ENCODE data around the gene SMCO2. TPM values are rescaled to one million over a fixed set of nuclear protein-coding genes. Genes with fewer than 3 reads are reported as not detected.

Gene SMCO2
- polyA plus RNA-seq, 3 donors: 17.4 TPM; not detected in 2

- Histone ChIP-seq H3K4me3 (replicated peaks in 1 of 3; ENCODE audit: low read depth in 2 of 3, low read length in 3 of 3) (no peak overlapping the region), H3K9me3 (replicated peaks in 1 of 2; ENCODE audit: control insufficient read depth in 1 of 2, insufficient read depth in 1 of 2, low read length in 2 of 2) (no peaks in the 10 kb centered on the region), H3K27me3 (ENCODE audit: control insufficient read depth in 2 of 2, insufficient read depth in 2 of 2, low read length in 2 of 2) (no peaks in the 10 kb centered on the region), H3K4me1 (ENCODE audit: control insufficient read depth in 1 of 2, insufficient read depth in 2 of 2, low read length in 2 of 2) (no peaks in the 10 kb centered on the region), H4K20me1 (ENCODE audit: insufficient read depth, low read length) (no peaks in the 10 kb centered on the region), H3K4me2 (replicated peaks; ENCODE audit: extremely low read depth, low read length, poor library complexity, severe bottlenecking) (no peak overlapping the region), H2AFZ (ENCODE audit: insufficient read depth, low read depth, low read length, poor library complexity, severe bottlenecking) (no peak overlapping the region), H3K9ac (ENCODE audit: insufficient read depth, low read length, poor library complexity, severe bottlenecking) (no peak overlapping the region), H3K27ac (ENCODE audit: low read depth in 1 of 2, low read length in 2 of 2) (no peak overlapping the region), H3K79me2 (ENCODE audit: insufficient read depth, low read length) (no peaks in the 10 kb centered on the region), H3K36me3 (replicated peaks in 1 of 2; ENCODE audit: control insufficient read depth in 1 of 2, insufficient read depth in 2 of 2, low read length in 2 of 2) (no peaks in the 10 kb centered on the region)
- no peak for TF ChIP-seq CTCF (IDR thresholded peaks at IDR 0.05)
- no peaks in the 10 kb centered on the region for H3K36me3 Mint-ChIP-seq
- no peak overlapping the region for H3K4me3 Mint-ChIP-seq
- H3K9me3 Mint-ChIP-seq: peaks cover 0 to 5% (median 3%) of the 10 kb centered on the region in 7 donors
- no peaks in the 10 kb centered on the region for H3K4me1 Mint-ChIP-seq
- DNase-seq: no peak
- H3K27me3 Mint-ChIP-seq (ENCODE audit: low read depth in 3 of 3): peaks cover 0 to 2% (median 0%) of the 10 kb centered on the region in 3 donors
- no CpG with 5 or more reads among the region's 6 CpGs for WGBS (ENCODE audit: insufficient coverage)
- H3K27ac Mint-ChIP-seq: no peak overlapping the region
- intact Hi-C loops (cut with micrococcal nuclease): no loop called here
These were observed 46.9 kb downstream of the SMCO2 start for GRCh38 chr12:27493260-27493940.

- no peaks in the 10 kb centered on the region for H3K27me3 ChIP-seq (ENCODE audit: control insufficient read depth in 2 of 2, insufficient read depth in 2 of 2, low read length in 2 of 2)
- no peaks in the 10 kb centered on the region for H4K20me1 ChIP-seq (ENCODE audit: insufficient read depth, low read length)
- Mint-ChIP-seq H3K4me3 (no peak overlapping the region), H3K27ac (no peak overlapping the region), H3K36me3 (no peaks in the 10 kb centered on the region), H3K27me3 (ENCODE audit: low read depth in 3 of 3) (peaks cover 0 to 2% (median 0%) of the 10 kb centered on the region in 3 donors), H3K9me3 (peaks cover 0 to 8% (median 3%) of the 10 kb centered on the region in 7 donors), H3K4me1 (no peaks in the 10 kb centered on the region)
- no peak overlapping the region for H3K27ac ChIP-seq (ENCODE audit: low read depth in 1 of 2, low read length in 2 of 2)
- H3K4me3 ChIP-seq (replicated peaks in 1 of 3; ENCODE audit: low read depth in 2 of 3, low read length in 3 of 3): no peak overlapping the region
- no peak overlapping the region for H3K4me2 ChIP-seq (replicated peaks; ENCODE audit: extremely low read depth, low read length, poor library complexity, severe bottlenecking)
- DNase-seq: no peak
- no peak overlapping the region for H2AFZ ChIP-seq (ENCODE audit: insufficient read depth, low read depth, low read length, poor library complexity, severe bottlenecking)
- no peak overlapping the region for H3K9ac ChIP-seq (ENCODE audit: insufficient read depth, low read length, poor library complexity, severe bottlenecking)
- H3K9me3 ChIP-seq (replicated peaks in 1 of 2; ENCODE audit: control insufficient read depth in 1 of 2, insufficient read depth in 1 of 2, low read length in 2 of 2): no peaks in the 10 kb centered on the region
- intact Hi-C loops (cut with micrococcal nuclease): no loop called here
- 100% methylated on average over 2 of the region's 3 CpGs for WGBS (ENCODE audit: insufficient coverage)
- no peaks in the 10 kb centered on the region for H3K4me1 ChIP-seq (ENCODE audit: control insufficient read depth in 1 of 2, insufficient read depth in 2 of 2, low read length in 2 of 2)
- H3K36me3 ChIP-seq (replicated peaks in 1 of 2; ENCODE audit: control insufficient read depth in 1 of 2, insufficient read depth in 2 of 2, low read length in 2 of 2): no peaks in the 10 kb centered on the region
- TF ChIP-seq CTCF (IDR thresholded peaks at IDR 0.05): no peak
- no peaks in the 10 kb centered on the region for H3K79me2 ChIP-seq (ENCODE audit: insufficient read depth, low read length)
These were observed 50.9 kb downstream of the SMCO2 start for GRCh38 chr12:27497446-27497845.
